GM10266 (cell line): ENCODE results near the gene FCHO1.

Source experiments
- DNase-seq: peaks from one replicate; pipeline ENCODE4 v3.0.0; 2012; ENCODE audit errors: extremely low spot score
- TF ChIP-seq, protein P1 (sequence below): IDR thresholded peaks from 2 replicates; pipeline ENCODE4 v1.5.1; 2012; ENCODE audit warnings: mild to moderate bottlenecking, low read depth; ENCODE audit not compliant: control insufficient read depth, insufficient read depth; ENCODE audit errors: missing control alignments

Gene FCHO1

DNA sequence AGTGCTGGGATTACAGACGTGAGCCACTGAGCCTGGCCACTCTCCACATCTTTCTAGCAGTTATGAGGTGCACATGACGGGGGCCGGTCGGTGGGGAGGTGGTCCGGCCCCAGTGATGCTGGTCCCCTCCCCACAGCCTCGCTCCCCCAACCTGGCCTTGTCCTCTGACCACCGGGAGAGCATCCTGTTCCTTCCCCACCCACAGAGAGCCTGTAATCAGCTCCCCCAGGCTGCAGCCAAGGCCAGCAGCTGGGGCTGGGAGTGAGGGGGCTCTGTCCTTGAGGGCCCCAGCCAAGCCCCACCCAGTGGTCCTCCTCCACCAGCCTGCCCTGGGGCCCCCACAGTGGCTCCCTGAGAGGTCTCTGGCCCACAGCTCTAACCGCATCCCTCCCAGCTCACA is 73.1 kb downstream of the FCHO1 start:
- TF ChIP-seq, protein P1, sequence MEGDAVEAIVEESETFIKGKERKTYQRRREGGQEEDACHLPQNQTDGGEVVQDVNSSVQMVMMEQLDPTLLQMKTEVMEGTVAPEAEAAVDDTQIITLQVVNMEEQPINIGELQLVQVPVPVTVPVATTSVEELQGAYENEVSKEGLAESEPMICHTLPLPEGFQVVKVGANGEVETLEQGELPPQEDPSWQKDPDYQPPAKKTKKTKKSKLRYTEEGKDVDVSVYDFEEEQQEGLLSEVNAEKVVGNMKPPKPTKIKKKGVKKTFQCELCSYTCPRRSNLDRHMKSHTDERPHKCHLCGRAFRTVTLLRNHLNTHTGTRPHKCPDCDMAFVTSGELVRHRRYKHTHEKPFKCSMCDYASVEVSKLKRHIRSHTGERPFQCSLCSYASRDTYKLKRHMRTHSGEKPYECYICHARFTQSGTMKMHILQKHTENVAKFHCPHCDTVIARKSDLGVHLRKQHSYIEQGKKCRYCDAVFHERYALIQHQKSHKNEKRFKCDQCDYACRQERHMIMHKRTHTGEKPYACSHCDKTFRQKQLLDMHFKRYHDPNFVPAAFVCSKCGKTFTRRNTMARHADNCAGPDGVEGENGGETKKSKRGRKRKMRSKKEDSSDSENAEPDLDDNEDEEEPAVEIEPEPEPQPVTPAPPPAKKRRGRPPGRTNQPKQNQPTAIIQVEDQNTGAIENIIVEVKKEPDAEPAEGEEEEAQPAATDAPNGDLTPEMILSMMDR: no peak
- no peak for DNase-seq

DNA sequence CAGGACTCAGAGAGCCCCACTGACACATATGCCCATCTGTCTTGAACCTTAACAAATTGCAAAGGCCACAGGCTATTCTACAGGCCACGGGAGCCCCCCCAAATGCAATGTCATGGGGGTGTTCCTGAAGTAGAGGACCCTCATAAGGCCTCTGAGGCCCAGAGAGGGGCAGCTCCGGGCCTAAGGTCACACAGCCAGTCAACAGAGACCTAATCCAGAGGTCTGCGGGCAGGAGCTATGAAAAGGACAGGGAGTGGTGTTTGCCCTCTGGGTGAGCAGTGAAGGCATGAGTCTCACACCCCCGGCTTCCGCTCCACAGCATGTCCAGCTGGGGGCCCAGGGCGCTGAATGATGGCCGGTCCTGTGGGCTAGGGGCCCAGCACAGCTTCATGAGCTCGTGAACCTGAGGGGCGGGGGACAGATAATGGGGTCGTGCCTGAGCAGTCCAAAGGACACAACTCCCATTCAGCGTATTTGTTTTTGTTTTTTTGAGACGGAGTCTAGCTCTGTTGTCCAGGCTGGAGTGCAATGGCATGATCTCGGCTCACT is 75.3 kb downstream of the FCHO1 start:
- TF ChIP-seq, protein P1: no peak
- no peak for DNase-seq

- TF ChIP-seq, protein P1: no peak
- DNase-seq: no peak
Measured at GRCh38 chr19:17829855-17830566, 78.7 kb downstream of the FCHO1 start.

DNA sequence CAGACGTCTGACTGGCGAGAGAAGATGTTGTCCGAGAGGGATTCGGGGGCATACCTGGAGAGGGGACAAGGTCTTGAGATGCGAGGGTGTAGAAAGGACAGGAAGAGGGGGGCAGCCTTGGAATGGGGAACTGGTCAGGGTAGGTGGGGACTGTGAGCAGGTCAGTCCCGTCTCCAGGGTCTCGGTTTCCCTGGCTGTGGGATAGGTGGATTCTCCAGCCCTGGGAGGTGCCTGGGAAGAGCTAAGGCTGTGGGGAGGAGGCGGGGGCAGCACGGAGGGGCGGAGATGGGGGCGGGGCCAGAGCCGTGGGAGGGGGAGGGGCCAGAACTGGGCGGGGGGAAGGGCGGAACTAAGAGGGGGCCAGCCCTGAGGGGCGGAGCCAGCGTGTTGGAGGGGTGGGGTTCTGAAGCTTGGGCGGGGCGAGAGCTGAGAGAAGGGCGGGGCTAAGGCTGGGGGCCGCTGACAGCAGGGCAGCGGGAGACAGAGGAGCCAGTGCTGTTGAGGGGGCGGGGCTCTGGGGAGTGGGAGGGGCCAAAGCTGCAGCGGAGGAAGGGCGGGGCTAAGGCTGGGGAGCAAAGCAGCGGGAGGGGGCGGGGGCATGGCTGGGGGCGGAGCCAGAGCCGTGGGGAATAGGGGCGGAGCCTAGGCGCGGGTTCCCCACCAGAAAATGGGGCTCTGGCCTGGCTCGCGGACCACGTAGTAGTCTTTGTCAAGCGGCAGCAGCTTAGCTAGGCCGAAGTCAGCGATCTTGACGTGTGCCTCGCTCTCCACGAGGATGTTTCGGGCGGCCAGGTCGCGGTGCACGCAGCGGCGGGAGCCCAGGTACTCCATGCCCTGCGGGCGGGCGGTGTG is 79.5 kb downstream of the FCHO1 start:
- DNase-seq: peak; percentile 68
- TF ChIP-seq, protein P1: no peak

GRCh38 chr19:17831419-17831888 is 80.2 kb downstream of the FCHO1 start:
- TF ChIP-seq, protein P1: no peak
- no peak for DNase-seq

DNA sequence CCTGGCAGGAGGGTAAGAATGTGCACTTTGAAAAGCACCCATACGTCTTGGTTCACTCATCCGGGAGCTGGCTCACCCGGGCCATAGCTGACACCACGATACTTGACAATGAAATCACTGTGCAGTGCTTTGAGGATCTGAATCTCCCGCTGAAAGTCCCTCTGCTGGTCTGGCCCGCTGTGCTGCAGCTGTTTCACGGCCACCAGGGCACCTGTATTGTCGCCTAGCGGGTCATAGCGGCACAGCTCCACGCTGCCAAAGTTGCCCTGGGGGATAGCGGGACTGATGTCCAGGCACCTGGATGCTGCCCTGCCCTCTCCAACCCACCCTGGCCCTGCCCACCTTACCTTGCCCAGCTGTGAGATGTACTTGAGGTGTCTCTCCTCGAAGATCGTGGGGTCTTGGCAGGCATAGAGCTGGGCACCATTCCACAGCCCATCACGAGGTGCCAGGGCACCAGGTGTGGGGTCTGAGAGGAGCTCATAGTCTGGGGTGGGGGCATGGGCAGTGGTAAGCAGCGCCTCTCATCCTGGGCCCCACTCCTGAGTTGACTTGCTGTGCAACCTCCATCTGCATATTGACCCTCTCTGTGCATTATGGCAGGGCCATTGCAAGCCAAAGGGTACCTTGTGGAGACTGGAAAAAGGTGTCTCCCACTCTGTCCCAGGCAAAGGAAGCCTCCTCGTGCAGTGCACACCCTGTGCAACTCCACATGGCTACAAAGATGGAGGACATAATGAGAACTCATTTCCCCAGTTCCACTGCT is 81.3 kb downstream of the FCHO1 start:
- TF ChIP-seq, protein P1: no peak
- DNase-seq: no peak
